Measurements from ENCODE around the gene ETAA1.

ETAA1 gene

DNA sequence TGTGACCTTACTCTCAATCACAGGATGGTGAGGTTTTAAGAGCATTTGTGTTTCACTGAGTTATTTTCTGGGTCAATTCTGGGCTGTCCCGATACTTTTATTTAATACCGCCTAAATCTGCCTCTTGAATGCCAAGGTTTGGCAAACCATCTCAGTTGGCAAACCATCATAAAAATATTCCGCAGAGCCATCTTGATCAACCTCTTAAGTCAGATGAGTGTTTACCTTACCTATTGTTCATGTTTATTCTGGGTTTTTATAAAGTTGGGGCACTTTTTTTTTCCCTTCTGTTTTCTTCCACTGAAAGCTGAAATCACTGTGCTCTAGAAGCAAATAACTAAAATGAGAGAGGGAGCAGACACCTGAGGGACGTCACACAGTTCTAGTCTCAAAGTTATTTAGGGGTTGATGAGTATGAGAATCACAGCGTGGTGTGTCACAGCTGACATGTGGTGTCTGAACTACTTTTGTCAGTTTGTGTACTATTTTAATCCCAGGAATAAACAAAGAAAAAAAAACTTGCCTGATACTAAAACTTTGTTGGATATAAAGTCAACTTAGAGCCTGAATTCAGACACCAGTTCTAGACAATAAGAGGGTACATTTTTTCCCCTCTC, 48.6 kb downstream of the ETAA1 start:
- DNase-seq, result no peak

DNA sequence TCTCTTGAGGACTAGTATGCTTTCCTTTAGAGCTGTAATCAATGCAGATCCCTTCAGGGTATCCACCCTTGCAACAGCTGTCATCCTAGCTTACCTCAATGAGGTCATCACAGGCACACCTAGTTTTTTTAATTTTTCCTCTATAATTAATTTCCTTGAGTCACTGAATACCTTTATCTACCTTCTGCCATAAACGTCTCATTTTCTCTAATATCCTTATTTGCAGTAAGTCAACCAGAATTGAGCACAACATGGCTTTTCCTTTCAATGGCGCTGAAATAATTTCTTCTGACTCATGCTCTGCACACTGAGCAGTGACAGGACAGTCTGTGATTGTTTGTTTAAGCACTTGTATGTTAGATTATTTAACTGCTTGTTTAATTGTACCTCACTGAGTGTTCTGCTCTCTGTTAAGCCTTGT, 49.4 kb downstream of the ETAA1 start:
- peak; percentile 63 for DNase-seq

DNA sequence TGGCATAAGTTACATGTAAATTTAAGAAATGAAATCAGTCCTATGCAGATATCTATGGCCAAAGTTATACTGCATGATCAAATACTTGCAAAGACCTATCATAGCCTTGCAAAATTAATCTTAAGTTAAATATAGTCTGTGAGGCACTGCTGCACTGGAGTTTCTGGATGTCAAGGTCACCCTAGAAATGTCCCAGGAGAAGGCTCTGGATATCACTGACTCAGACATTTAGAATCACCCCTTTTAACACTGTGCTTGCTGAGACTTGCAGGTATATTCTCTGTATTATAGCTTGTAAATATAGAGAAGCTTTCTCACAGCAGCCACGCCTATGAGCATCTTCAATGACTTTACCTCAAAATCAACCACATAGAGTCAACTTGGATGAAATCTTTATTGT, 51.5 kb downstream of the ETAA1 start:
- no peak for DNase-seq

GRCh38 chr2:67451086-67451832, 54.1 kb downstream of the ETAA1 start:
- DNase-seq, result no peak

GRCh38 chr2:67453310-67453709, 56.2 kb downstream of the ETAA1 start:
- no peak for DNase-seq

DNA sequence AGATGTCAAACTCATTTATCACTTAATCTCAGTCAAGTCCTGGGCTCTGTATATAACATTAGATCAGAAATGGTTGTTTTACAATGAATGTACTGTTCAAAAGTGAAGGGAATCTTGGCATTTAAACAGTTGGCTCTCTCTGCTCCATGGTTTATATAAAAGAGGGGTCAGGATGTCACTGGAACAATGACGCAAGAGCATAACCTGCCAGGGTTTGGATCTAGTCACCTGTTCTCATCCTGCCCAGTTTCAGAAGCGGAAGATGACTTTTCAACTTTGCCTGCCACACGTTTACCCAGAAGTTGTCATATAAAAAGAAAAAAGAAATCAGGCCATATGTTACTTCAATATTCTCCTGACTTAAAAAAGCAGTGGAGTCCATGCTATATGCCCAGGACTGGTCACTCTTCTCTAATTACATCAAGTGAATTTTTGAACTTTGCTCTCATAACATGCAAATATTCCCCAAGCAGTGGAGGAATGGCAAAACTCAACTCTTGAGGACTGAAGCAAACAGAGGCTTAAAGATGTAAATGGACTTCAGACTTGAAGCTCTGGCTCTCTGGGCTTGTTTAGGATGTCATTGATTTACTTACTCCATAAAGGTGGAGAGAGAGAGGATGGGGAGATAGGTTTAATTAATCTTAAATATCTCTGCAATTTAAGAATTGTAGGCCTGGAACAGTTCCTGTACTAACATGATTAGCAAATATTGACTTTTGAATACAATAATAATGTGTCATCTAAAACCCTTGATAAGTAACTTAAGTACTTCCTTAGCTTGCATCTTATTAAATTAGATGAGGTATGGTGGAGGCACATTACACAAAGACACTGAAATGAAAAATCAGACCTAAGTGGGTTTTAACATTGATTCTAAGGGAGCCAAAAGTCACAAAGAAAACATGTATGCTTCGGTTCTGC, 58.3 kb downstream of the ETAA1 start:
- no peak for DNase-seq

DNA sequence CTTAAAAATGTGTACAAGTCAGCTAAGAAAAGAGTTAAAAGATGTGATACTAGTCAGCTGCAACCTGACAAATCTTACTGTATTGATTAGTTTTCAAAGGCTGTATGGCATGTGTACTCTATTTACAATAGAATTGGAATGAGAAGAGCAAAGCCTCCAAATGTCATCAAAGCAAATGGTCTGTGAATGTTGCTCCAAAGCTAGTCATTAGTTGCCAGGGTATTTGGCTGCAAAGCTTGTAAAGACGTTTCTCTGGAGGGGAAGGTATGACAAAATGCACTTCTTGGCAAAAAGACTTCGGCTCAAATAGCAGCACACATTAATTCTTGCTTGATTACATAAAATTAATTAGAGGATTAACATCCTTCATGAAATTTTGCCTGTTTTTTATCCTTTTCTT, 59.3 kb downstream of the ETAA1 start:
- DNase-seq, result no peak

DNA sequence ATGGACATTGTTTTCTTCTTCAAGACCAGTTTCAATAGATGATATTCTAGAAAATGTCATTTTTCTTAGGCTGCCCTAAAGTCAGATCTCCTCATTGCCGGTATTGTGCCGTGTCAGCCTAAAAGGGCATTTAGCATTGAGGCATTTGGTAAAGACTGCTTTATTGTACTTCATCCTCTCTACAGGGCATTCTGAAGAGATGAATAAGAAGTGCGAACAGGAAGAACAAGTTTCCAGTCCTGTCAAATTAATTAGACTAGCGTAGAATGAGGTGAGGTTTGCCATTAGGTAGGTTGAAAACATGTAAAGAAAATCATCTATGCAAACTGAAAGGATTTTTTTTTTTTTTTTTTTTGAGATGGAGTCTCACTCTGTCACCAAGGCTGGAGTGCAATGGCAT, 60.6 kb downstream of the ETAA1 start:
- DNase-seq, result no peak

GRCh38 chr2:67459761-67460160, 62.6 kb downstream of the ETAA1 start:
- DNase-seq, result no peak
